Activated CD8-positive, alpha-beta memory T cell treated with anti-CD3 and anti-CD28 coated beads for 1 hour (primary cell): ENCODE measurements around the gene SPINK8.
A peak's percentile ranks its signal among the peaks of the same experiment; 100 is the strongest.
"Not testable (repeated sequence)": the region's sequence is repeated elsewhere in the genome, so short reads cannot be mapped to it uniquely, and the experiment has no call there.

Experiments
- DNase-seq, 2 donors: peaks; one replicate each; pipeline ENCODE4 v3.0.0-alpha.2; 2020; ENCODE audit warnings: low read depth in 1 of 2; ENCODE audit errors: extremely low read depth in 1 of 2

The SPINK8 gene

DNA sequence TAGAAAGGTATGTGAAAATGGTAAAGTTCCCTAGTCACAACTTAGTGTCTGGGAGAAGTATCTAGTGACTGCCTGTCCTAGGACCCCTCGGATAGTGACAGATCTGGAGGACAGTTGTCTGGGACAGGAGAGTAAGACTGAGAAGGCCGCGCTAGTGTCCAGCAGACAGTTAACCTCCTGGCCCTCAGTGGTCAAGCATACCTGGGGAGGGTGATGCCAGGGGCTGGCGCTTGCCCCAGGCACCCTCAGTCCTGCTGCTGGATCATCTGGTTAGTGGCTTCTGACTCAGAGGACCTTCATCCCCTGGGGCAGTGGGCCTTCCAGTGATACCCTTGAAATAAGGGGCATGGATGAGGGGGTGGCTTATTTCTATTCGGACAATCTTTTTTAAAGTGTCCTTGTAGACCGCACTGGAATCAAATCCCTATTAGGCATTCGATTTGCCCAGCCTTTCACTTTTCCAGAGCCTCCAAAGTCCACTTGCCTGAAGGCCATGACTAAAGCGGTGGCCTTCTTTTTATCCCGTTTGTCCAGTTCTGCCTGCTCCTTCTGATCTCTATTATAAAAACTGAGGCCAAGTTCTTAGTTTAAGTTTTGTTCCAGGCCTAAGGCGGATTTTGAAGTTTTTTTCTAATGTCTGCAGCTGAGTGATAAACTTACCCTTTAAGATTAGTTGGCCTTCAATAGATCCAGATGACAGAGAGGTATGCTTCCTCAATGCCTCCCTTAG is 1.6 kb downstream of the SPINK8 start:
- DNase-seq, result not testable (repeated sequence)

DNA sequence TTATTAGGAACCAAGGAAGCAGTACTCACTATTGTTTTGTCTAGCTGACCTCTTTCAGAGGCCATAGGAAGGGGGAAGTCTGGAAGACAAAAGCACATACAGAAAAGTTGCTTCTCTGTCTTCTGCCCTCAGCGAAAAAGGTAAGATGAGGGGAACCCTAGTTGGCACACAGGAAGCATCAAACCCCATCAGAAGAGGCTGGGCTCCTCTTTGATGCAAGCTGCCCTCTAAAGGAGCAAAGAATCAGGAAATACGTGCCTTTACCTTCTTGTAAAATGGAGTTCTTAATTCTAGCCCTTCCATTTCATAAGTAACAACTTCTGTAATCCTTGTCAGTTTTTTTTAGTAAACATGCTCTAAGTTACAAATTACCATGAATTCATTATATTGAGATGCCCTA is 12.5 kb downstream of the SPINK8 start:
- DNase-seq, result no peak

DNA sequence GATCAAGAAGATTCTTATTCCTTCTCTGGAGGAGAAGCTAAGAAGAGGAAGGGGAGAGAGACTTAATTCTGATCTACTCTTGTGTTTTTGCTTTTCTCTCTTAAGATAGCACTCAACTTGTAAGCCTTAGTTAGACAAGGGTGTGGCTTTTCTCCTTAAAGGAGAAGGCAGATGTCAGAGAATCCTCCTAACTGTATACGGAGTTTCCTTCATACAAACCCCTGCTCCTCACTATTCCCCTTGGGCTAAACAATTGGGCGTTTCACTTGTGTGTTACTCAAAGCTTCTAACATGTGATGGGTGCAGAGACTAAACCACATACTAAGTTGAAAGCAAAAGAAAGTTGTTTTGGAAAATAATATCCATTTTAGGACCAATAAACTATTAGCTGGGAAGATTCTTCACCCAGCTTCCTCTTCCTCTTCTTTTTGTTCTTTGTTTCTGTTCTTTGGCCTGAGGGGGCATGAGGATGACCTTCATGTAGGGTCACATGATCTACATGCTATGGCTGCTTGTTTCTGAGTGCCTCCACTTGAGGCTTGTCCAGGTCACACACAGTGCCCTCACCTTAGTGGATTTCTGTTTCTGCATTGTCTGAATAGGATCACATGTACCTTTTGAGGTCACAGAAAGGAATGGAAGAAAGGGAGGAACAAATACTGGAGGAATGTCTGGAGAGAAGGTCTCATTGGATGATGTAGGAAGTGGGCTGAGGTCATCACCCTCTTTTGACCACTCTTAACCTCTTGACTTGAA is 14.6 kb downstream of the SPINK8 start:
- no peak for DNase-seq

DNA sequence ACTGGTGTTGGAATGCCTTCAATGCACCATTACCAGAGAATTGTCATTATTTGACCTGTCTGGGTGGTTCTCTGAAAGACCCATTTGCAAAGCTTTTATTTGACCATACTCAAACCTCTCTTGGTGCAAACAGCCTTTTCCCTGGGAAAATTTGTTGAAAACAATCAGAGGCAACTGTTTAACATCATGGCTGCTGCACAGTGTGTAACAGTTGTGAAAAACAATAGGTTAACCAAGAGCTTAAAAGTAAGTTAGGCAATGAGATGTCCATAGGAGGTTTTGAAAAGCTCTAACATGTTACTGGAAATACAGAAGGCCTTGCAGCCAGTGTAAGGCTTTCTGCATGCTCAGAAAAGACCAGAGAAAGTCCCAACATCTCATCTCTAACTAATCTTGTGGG is 18.9 kb downstream of the SPINK8 start:
- DNase-seq, result no peak

DNA sequence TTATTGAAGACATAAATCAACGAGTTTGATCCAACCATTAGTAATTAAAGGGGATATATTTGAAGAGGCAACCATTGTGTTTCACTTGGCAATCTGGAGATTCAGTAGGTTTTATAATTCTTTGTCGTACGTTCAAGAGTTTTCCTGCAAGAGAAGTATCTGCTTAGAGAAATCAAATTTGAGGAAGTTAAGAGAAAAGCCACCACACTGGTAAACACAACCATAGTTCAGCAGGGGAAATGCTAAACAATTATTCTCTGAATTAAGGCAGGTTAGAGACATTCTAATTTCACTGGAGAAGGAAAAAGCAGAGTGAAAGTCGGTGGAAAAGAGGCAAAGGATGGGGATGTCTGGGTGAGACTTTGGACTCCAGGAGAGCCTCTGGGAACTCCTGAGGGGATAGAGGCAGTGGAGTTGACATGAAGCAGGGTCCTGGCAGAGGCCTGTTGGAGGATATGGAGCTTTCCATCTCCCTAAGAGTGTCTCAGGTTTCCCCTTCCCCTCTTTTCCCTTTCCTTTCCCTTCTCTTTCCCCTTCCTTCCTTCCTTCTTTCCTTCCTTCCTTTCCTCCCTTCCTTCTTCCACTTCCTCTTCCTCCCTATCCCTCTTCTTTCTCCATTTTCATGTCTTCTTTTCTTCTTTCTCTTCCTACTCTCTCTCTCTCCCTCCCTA is 26.5 kb downstream of the SPINK8 start:
- no peak for DNase-seq

DNA sequence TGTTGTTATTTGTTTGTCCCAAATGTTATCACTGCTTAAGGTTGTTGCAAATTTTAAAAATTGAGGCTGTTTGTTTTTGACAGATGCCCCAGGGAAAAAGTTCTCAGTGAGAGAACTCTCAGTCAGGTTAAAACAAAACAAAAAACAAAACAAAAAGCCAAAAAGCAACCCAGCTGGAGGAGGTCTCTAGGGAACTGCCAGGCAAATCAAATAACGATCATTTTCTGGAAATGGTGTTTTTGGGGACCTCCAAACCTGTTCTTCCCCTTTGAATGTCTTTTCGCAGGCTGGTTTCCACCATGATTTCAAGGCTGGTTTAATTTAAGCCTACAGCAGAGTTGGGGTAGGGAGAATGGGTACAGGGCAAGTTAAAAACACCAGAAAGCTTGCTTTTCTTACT is 27.2 kb downstream of the SPINK8 start:
- DNase-seq, result no peak

DNA sequence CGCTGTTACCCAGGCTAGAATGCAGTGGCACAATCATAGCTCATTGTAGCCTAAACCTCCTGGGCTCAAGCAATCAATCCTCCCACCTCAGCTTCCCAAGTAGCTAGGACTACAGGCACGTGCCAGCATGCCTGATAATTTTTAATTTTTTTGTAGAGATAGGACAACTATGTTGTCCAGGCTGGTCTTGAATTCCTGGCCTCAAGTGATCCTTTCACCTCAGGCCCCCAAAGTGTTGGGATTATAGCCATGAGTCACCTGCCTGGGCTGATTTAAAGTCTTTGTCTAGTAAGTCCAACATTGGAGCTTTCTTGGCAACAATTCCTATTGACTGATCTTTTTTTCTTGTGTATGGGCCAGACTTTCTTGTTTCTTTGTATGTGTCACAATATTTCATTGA is 28.1 kb downstream of the SPINK8 start:
- no peak for DNase-seq

DNA sequence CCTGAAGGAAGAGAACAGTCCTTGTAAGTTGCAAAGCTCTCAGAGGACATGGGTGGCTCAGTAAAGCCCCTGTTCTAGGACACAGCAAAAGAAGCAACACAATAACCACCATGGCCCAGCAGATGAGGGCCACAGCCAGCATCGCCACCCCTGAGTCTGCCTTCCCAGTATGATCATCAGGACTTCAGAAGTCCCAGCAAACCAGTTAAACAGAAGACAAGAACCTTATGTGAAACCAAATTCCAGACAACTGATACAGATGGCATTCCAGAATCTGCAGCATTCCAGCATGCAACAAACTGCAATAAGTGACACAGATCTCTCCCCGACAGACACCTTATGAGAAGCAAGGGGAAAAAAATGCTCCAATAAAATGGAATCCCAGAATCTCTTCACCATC is 30.4 kb downstream of the SPINK8 start:
- DNase-seq, result no peak

DNA sequence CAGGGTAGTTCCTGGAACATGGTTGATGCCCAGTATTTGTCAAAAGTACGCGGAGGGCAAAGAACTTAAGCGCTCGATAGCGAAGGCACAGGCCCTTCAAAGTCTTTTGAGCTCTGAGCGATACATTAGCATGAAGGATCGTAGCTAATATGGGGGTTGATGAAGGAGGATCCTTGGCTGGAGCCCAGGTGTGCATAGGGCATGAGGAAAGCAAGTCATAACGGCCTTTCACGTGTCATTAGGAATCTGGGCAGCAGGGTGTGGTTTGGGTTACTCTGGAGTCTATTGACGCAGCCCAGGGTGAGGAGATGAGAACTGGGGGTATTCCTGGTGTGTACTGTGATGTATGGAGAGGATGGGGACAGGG is 31.7 kb downstream of the SPINK8 start:
- no peak for DNase-seq

DNA sequence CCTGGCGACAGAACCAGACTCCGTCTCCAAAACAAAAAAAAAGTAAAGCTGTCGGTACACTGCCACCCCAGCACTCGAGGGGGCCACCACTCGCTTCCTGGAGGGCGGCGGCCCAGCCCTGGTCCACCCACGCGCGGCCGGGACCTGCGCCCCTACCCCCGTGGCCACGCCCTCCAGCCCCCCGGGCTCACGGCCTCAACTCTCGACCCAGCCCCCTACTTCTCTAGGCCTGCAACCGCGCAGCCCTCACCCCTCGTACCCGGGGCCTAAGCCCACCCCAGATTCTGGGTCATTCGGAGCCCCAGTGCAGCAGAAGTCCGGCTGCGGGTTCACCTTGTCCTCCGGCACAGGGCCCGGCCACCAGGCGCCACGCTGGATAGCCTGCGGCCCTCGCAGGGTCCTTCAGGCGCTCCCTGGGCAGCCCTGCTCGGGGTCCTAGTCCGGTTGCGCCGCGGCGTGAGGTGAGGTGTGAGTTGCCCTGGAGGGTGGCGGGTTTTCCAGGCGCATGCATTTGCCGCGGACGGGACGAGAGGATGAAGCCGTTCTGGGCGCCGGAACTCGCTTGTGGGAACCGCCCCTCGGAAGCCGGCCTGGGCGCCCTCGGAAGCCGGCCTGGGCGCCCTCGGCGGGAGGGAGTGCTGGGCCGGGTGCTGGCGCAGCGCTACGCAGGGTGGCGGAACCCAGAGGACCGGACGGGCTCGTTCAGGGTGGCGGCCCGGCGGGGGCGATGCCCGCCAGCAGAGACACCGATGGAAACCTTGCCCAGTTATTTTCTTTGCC is 32.3 kb downstream of the SPINK8 start, which contains the start of gene NME6:
TSS of gene NME6 (minus strand) at position 348 of the 780 bp plus-strand sequence.
- peak; percentile 75 to 87 for DNase-seq

DNA sequence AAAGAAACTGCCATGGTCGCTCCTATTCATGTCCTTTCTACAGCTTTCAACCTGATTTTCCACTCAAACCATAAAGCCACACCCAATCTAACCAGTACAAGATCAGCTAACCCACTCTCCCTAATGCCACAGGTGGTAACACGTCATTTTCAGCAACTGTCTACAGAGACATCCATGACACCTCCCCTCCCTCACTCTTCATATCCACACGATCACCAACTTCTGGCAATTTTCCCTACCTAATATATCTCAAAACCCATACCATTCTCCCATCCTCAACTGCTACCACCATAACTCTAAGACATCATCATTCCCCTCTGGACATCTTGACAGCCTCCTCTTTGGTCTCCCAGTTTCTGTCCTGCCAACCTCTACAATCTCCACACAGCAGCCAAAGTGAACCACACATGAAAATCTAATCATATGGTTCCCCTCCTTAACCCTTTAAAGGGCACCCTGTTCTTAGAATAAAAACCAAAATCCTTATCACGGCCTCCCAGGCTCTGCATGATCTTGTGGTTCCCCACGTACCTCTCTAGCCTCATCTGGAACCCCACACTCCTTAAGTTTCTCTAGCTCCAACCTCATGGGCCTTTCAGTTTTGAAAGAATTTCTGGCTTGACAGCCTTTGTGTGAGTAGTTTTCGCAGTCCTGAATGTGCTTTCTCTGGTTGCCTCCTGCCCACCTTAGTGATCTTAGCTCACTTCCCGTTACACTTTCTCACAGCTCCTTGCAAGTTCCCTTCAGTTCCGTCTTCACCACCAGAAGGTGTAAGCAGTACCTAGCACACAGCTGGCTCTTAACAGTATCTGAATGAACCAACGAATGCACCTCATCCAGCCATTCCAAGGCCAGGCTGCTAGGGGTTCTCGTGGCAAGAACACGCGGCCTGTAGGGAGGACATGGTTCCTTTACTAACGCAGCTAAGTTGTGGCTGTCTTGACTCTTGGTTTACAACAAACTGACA is 33.4 kb downstream of the SPINK8 start:
- peak in 1 of 2 donors; percentile 0 for DNase-seq

DNA sequence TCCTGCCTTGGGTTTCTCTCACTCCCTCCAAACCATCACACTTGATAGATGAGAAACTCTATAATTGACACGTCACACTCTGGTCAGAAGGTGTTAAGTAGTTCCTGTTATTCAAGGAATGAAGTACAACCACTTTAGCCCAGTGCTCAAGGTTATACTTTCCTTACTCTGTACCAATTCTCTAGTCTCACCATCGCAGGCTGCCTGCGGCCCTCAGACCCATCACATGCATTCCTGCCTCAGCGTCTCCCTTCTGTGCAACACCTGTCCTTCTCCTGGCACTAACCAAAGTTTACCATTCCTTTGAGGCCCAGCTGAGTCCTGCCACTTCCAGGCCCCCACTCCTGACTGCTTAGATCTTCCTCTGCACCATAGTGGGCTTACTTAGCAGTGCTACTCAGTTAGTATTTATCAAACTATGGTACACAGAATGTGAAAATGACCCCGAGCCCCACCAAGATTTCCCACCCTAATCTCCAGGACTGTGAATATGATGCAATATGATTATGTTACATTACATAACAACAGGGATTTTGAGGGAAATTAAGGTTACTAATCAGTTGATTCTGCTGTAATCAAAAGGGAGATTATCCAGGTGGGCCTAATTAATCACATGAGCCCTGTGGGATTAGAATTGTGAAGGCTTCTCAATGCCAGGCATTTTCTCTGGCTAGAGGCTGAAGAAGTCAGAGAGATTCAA is 36.2 kb downstream of the SPINK8 start:
- DNase-seq, result no peak

DNA sequence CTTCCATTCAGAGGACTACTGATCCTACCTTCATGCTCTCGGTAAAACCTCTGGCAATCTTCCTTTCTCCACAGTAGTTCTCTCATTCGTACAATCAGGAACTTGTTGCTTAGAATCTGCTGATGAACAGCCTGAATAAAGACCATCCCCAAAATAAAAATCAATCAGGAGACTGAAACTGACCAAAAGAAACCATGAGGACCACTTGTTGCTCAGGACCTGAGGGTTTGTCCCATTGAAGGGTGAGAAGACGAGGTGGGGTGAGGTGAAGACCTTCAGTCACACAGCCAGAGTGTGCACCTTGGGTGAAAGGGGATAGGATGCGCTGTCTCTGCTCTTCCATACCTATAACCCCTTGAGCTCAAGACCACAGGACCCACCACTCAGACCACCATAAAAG is 36.8 kb downstream of the SPINK8 start:
- DNase-seq, result no peak

DNA sequence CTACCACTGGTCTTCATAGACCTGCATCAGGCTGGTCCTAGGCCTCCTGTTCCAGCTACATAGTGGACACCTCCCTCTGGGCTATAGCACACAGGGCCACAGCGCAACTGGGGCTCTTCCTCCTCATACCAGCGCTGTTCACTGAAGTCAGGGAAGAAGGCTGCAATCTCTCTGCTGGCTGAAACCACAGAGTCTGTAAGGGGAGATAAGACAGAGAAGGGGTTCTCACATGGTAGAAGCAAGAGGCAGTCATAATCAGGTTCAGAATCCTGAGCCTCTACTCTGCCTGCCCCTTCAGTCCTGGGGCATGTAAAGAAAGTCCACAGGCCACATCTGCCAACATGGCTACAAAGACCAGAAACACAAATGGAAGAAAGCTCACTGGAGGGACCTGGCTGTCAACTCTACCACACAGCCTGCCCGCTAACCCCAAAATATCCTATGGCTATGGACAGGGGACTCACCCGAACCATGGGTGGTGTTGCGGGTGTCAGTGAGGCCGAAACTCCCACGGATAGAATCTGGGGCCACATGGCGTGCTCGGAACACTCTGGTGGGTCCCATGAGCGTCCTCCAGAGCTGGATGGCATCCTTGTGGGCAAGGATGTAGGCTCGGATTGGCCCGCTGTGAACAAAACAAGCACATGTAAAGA is 38.7 kb downstream of the SPINK8 start:
- no peak for DNase-seq

DNA sequence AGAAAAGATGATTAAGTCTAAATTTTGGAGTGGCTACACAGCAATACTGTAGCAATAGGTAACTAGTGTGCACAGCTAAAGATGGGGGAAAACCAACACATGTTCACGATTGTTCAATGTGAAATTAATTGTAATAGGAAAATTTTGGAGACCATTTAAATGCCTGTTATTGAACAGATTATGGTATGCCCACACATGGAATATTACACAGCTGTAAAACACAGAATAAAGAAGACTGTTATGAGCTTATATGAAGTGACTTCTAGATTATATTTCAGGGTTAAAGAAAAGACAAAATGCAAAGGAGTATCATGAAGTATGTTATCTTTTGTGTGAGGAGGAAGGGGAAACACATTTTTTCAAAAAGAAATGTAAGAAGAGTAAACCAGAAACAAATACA is 43.8 kb downstream of the SPINK8 start:
- no peak for DNase-seq

DNA sequence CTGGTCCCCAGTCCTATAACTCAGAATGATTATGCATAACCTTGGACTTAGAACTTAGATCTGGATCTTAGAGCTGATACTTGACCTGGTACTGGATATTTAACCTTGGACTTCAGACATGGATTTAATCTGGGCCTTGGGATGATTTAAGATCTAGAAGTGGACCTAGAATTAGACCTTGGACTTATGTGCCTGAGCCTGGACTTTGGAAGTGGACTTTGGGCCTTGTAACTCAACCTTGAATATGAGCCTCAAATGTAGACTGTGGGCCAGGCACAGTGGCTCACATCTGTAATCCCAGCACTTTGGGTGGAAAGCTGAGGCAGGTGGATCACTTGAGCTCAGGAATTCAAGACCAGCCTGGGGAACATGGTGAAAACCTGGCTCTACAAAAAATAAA is 46.4 kb downstream of the SPINK8 start:
- DNase-seq, result no peak

DNA sequence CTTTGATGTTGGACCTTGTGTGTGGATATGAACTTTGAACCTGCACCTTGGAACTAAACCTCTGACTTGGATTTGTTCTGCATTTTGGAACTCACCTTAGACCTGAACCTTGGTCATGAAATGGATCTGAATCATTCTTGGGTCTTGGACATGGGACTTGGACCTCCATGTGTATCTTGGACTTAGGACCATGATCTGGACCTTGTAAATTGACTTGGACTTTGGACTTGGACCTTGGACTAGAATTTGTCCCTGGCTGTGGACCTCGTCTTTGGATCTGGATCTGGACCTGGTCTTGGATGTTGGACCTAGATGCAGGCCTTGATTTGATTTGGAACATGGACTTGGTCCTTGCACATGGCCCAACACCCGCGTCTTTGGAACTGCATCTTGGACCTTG is 47.2 kb downstream of the SPINK8 start:
- DNase-seq, result no peak

DNA sequence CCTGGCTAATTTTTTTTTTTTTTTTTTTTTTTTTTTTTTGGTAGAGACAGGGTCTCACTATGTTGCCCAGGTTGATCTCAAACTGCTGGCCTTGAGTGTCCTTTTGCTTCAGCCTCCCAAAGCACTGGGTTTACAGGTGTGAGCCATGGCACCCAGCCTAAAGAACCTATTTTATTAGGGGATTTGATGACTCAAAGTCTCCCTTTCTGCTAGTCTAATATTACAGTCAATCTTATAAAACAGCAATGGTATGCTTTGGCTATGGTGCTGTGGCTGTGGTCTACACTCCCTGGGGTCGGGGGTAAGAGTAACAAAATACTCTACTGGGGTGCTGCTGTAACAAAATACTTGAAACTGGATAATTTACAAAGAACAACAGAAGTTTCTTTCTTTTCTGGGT is 47.8 kb downstream of the SPINK8 start:
- no peak for DNase-seq

DNA sequence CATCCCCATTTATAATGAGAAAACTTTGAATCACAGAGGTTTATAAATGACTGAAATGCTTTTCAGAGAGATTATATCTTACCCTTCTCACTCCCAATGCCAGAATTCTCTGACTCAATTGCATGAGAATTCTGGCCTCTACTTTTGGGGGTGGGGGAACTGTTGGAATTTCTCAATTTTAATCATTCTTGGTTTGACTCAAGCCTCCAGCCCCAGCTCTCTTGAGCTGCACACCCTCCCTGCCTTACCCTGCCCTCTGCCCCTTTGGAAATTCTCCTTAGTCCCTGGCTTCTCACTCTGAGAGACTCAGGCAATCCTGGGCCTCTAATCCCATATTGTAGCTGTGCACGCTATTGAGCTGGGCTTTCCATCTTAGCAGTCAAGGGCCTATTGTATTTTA is 48.3 kb downstream of the SPINK8 start:
- no peak for DNase-seq
